Measurements from ENCODE around the gene ARHGAP35.
"Not testable (repeated sequence)": the region's sequence is repeated elsewhere in the genome, so short reads cannot be mapped to it uniquely, and the experiment has no call there.

Gene ARHGAP35

GRCh38 chr19:46860846-46861690 lies at the start of gene ARHGAP35:
Gene ARHGAP35 (plus strand): TSS chr19:46860997. CDS start chr19:46918676, 57,679 bp downstream.
- no peak for DNase-seq

DNA sequence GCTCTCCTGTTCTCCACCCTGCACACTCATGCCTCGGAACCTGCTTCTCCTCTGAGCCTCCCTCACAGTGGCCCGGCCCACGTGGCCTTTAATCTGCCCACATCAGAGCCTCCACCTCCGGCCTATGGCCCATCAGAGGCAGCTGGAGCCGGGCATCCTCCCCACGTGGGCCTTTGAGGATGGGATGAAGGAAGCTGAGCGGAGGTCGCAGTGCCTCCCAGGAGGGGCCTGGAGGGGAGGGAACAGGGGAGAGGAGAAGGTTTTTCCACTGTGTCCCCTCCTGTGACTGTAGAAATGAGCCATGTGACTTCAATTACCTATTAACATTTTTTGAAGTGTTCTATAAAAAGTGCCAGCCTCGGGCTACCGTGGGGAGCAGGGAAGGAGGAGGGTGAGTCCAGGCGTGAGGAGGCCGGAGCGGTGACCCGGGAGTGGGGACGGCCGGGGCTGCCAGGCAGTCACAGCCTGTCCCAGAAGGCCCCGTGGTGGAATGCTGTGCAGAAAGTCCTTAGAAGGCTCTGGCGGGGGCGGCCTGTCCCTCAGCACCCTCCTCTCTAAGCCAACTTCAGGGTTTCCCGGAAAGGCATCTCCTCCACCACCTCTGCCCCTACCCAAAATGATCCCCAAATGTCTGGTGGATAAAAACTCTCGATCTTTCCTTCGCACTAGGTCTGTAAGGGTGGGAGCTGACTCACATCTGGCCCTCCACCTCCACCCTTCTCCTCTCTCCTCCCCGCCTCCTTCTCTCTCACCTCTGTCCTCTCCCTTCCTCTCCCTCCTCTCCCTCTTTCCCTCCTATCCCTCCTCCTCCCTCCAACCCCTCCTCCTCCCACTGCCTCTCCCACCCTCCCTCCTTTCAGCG lies 47.6 kb upstream of the ARHGAP35 start:
- no peak for DNase-seq

DNA sequence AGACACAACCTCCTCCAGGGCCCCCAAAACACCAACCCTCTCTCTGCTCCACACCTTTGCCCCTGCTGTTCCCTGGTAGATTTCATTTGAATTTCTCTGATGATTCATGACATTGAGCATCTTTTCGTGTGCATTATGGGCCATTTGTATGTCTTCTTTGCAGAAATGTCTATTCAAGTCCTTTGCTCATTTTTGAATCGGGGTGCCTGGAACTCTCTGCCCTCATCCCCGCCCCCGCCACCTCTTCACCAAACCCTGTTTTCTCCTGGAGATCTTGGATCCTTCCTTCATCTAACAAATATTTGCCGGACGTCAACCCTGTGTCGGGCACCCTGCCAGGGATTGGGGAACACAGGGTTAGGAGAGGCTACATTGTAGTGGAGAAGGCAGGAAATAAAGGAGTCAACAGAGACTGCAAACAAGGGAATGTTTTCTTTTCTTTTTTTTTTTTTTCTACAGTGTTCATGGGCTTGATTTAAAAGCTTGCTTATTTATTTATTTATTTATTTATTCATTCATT lies 46.9 kb upstream of the ARHGAP35 start:
- no peak for DNase-seq

GRCh38 chr19:46815833-46816627 lies 44.8 kb upstream of the ARHGAP35 start:
- DNase-seq: no peak

GRCh38 chr19:46818812-46819211 lies 42.0 kb upstream of the ARHGAP35 start:
- peak; percentile 53 for DNase-seq

DNA sequence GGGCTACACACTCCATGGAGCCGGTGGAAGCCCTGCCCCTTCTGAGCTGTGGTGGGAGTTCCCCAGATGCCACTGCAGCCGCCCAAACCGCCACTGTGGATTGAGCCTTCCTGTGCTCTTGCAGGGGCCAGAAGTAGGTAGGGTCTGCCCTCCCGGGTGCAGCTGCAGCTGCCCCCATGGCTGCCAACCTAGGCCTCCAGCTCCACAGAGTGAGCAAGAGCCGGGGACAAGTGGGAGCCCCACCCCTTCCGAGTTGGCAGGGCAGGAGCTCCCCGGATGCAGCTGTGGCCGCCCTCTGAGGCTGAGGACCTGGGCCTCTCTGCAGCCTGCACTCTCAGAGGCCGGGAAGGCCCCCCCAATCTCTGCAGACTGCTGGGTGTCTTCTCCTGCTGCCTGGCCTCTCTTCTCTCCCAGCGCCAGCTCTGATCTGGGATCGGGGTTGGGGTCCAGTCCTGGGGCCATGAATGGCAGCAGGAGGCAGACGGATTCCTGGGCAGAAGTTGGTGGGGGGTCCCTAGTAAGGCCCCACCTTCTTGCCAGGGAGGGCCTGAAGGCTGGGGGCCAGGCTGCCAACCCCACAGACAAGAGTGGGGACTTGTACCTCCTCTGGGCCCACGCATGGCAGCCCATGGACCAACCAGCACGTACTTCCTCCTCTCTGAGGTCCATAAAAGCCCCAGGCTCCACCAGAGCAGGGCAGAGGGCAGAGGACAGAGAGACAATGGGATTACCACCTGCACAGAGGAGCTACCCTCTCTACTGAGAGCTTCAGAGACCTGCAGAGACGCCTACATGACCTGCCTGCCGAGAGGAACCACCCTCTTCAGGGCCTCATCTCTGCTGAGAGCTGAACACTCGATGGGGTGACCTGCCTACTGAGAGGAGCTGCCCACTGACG lies 39.0 kb upstream of the ARHGAP35 start:
- peak; percentile 56 for DNase-seq

- DNase-seq: not testable (repeated sequence)
Measured at GRCh38 chr19:46822410-46822787, 38.4 kb upstream of the ARHGAP35 start.

GRCh38 chr19:46823049-46823448 lies 37.7 kb upstream of the ARHGAP35 start:
- DNase-seq: no peak

- no peak for DNase-seq
Measured at GRCh38 chr19:46824890-46825730, 35.7 kb upstream of the ARHGAP35 start.

- no peak for DNase-seq
Measured at GRCh38 chr19:46825731-46826055, 35.1 kb upstream of the ARHGAP35 start.

DNA sequence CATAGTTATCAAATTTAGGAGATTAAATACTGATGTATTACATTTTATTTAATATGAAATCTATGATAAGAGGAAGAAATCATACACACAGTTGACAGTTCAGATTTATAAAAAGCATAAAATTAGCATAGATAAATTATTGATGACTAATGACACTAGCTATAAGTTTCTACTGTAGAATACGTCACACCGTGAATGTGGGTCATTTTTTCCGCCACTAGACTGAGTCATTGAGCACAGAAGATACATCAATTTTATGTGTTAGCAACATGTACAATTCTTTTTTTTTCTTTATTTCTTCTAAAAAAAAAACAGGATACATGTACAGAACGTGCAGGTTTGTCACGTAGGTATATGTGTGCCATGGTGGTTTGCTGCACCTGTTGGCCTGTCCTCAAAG lies 32.3 kb upstream of the ARHGAP35 start:
- peak; percentile 72 for DNase-seq

DNA sequence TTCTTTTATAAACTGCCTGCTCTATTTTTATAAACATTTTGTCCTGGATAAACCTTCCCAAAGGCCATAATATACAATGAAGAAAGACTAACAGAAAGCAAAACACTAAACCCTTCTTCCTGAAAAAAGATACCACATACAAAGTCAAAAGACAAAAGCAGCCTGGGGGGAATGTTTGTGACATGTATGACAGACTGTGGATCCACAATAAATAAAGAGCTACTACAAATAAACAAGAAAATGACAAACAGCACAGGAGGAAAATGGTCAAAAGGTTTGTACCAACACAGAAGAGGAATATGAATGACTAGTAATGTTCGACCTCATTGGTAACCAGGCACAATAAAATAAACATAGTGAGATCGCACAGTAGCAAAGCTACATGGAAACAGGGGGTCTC lies 29.9 kb upstream of the ARHGAP35 start:
- no peak for DNase-seq

DNA sequence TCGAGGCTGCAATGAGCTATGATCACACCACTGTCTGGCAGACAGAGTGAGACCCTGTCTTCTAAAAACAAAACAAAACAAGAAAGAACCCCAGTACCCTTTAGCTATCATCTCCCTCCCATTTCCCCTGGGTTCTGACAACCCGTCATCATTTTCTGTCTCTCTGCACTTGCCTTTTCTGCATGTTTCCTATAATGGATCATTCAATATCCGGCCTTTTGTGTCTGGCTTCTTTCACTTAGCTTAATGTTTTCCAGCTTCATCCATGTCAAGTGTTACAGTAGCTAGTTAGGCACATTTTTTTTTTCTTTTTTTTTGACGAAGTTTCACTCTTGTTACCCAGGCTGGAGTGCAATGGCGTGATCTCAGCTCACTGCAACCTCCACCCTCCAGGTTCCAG lies 26.7 kb upstream of the ARHGAP35 start:
- no peak for DNase-seq

GRCh38 chr19:46834984-46835383 lies 25.8 kb upstream of the ARHGAP35 start:
- no peak for DNase-seq

GRCh38 chr19:46838160-46838559 lies 22.6 kb upstream of the ARHGAP35 start:
- DNase-seq: no peak

- DNase-seq: no peak
Measured at GRCh38 chr19:46839752-46840497, 20.9 kb upstream of the ARHGAP35 start.

DNA sequence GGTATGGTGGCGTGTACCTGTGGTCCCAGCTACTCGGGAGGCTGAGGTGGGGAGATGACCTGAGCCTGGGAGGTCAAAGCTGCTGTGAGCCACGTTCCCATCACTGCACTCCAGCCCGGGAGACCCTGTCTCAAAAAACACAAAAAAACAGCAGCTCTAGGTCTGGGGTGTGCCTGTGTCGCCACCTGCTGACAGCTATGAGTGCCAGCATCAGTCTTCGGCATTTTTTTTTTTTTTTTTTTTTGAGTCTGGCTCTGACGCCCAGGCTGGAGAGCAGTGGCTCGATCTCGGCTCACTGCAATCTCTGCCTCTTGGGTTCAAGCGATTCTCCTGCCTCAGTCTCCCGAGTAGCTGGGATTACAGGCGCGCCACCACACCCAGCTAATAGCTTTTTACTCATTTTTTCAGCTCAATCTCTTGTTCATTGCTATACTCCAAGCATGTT lies 20.3 kb upstream of the ARHGAP35 start:
- peak; percentile 38 for DNase-seq

GRCh38 chr19:46841458-46842083 lies 19.2 kb upstream of the ARHGAP35 start:
- no peak for DNase-seq

GRCh38 chr19:46842791-46843190 lies 18.0 kb upstream of the ARHGAP35 start:
- no peak for DNase-seq

- DNase-seq: no peak
Measured at GRCh38 chr19:46844067-46844489, 16.7 kb upstream of the ARHGAP35 start.
